VCaP (cell line): Measurements from ENCODE around the gene SLC39A10.

Experiments used
- H3K27ac ChIP-seq: fragments of 450-650 bp; 2 replicates; pipeline ENCODE4 v1.5.1; 2017
- CTCF ChIP-seq: fragments of 450-650 bp; conservative IDR thresholded peaks from 2 replicates; pipeline ENCODE4 v1.5.1; 2017; ENCODE audit warnings: mild to moderate bottlenecking, moderate library complexity

The SLC39A10 gene

GRCh38 chr2:195656161-195656858 is 716 bp upstream of the SLC39A10 start:
- H3K27ac ChIP-seq = peak overlapping the region; percentile 99
- TF ChIP-seq CTCF = no peak

GRCh38 chr2:195657634-195658540 is 861 bp downstream of the SLC39A10 start:
- no peak for TF ChIP-seq CTCF
- H3K27ac ChIP-seq = peak overlapping the region; percentile 99

- peak overlapping the region; percentile 99 for H3K27ac ChIP-seq
- TF ChIP-seq CTCF = no peak
These were observed 1.5 kb downstream of the SLC39A10 start for GRCh38 chr2:195658541-195658890.

- peak overlapping the region; percentile 99 for H3K27ac ChIP-seq
These were observed 2.1 kb downstream of the SLC39A10 start for GRCh38 chr2:195659114-195659513.

GRCh38 chr2:195659982-195660890 is 3.2 kb downstream of the SLC39A10 start:
- peak; percentile 85 for TF ChIP-seq CTCF
- H3K27ac ChIP-seq = peak overlapping the region; percentile 99

More at GRCh38 chr2:195659114-195659513, 2.1 kb downstream of the SLC39A10 start:
- TF ChIP-seq CTCF = no peak

- H3K27ac ChIP-seq = no peak overlapping the region
These were observed 5.1 kb downstream of the SLC39A10 start for GRCh38 chr2:195662138-195662537.

More at GRCh38 chr2:195662138-195662537, 5.1 kb downstream of the SLC39A10 start:
- TF ChIP-seq CTCF = no peak
